Activated CD4-positive, alpha-beta T cell treated with anti-CD3 and anti-CD28 coated beads for 36 hours (primary cell): Measurements from ENCODE around the gene PCNP. TPM values are rescaled to one million over a fixed set of nuclear protein-coding genes. Genes with fewer than 3 reads are reported as not detected.
"Not testable (repeated sequence)": the region's sequence is repeated elsewhere in the genome, so short reads cannot be mapped to it uniquely, and the experiment has no call there.

Experiments
- ATAC-seq: fragments of 200-7000 bp; cut with Tn5 transposase; one replicate; pipeline ENCODE4 v1.10.0; 2021; ENCODE audit warnings: mild to moderate bottlenecking, moderate library complexity
- CTCF ChIA-PET: fragments of 350-600 bp; sonication (Branson Sonifier 250); formaldehyde crosslinking; loops from one replicate; lab custom pipeline; 2021; ENCODE audit warnings: antibody characterized with exemption; lab: Charles Lee
- POLR2A ChIA-PET: fragments of 350-600 bp; sonication (Branson Sonifier 250); formaldehyde crosslinking; loops from one replicate; lab custom pipeline; 2021; ENCODE audit warnings: antibody characterized with exemption, inconsistent platforms; lab: Charles Lee
- DNase-seq: peaks from one replicate; pipeline ENCODE4 v3.0.0-alpha.2; 2020
- H3K27ac Mint-ChIP-seq: one replicate; pipeline ENCODE4 v1.8.0; 2021; ENCODE audit warnings: mixed read lengths
- H3K27me3 Mint-ChIP-seq: one replicate; pipeline ENCODE4 v1.8.0; 2021; ENCODE audit warnings: mixed read lengths
- H3K36me3 Mint-ChIP-seq: one replicate; pipeline ENCODE4 v1.8.0; 2021; ENCODE audit warnings: low read depth, mixed read lengths
- H3K4me1 Mint-ChIP-seq: one replicate; pipeline ENCODE4 v1.8.0; 2021; ENCODE audit warnings: mixed read lengths
- H3K4me3 Mint-ChIP-seq: one replicate; pipeline ENCODE4 v1.8.0; 2021; ENCODE audit warnings: mild to moderate bottlenecking, moderate library complexity, mixed read lengths
- H3K9me3 Mint-ChIP-seq: one replicate; pipeline ENCODE4 v1.8.0; 2021; ENCODE audit warnings: low read depth, mixed read lengths
- intact Hi-C, 2 experiments: fragments of 100-400 bp; cut with DNase I in 1 of 2; cut with micrococcal nuclease in 1 of 2; formaldehyde crosslinking; loops; one replicate each; pipeline versions ENCODE4 v1.14.2 to v1.15.1; 2022 to 2024; cut with DNase I, micrococcal nuclease
- total RNA-seq, 2 experiments: library from RNA; stranded (reverse); gene quantifications; one replicate each; pipeline ENCODE4 v1.2.3, GENCODE V29; 2021

Gene PCNP
- total RNA-seq, 2 experiments from 2014 or later = 213 to 264 TPM

- intact Hi-C loops = no loop called here
- DNase-seq (peak; percentile 77), ATAC-seq (peak; percentile 86)
- ChIA-PET POLR2A (interaction anchor here (0.6 to 1.3 kb wide), 3 partner anchors 49 to 857 kb away, joined by 3 to 7 read pairs (median 4); no protein-coding TSS in a partner anchor), CTCF (no interaction called here)
- peak overlapping the region; percentile 9 for H3K4me3 Mint-ChIP-seq
- peaks cover 51% of the 10 kb centered on the region for H3K36me3 Mint-ChIP-seq
- no peaks in the 10 kb centered on the region for H3K9me3 Mint-ChIP-seq
- no peaks in the 10 kb centered on the region for H3K27me3 Mint-ChIP-seq
- peak overlapping the region; percentile 78 for H3K27ac Mint-ChIP-seq
- H3K4me1 Mint-ChIP-seq = peaks cover 79% of the 10 kb centered on the region
Measured at GRCh38 chr3:101567528-101568317, 6.3 kb upstream of the PCNP start.

DNA sequence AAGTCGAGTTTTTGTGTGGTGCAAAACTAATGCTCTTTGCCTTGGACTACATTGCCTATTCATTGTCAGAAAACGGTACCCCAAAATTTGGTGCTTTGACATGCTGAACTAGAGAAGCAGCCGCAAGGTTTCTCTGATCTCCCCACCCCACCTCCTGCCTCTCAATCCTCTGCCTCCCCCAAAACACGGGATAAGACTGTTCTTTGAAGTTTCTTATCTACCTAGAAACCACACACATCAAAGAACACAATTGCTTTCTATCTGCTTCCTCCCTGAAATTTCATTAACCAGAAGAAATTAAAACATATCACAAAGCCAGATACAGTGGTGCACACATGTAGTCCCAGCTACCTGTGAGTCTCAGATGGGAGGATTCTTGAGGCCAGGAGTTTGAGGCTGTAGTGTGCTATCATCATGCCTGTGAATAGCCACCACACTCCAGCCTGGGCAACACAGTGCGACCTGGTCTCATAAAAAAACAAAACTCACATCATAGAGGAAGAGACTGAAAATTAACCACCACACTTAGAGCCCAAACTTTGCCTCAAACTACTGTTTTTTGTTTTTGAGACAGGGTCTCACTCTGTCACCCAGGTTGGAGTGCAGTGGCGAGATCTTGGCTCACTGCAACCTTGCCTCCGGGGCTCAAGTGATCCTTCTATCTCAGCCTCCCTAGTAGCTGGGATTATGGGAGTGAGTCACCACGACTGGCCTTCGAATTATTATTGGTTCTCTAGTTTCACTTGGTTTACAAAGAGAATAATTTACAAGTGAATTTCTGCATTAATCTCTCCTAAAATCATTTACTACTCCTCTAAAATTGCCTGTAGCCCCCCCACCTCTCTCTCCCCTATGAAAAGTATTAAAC lies 2.7 kb upstream of the PCNP start:
- Mint-ChIP-seq H3K4me1 (peaks cover 68% of the 10 kb centered on the region), H3K9me3 (no peaks in the 10 kb centered on the region), H3K27me3 (no peaks in the 10 kb centered on the region), H3K4me3 (peak overlapping the region; percentile 1), H3K27ac (peak overlapping the region; percentile 74), H3K36me3 (peaks cover 36% of the 10 kb centered on the region)
- intact Hi-C loops = loop anchor here (5.0 to 10.0 kb wide), 3 partner anchors 179 to 1236 kb away; partner anchors contain the start of genes NFKBIZ (in 1 of the 2) and NIT2 (in 1 of the 2)
- CTCF ChIA-PET = interaction anchor here (0.9 kb wide), 1 partner anchor 10 kb away, joined by 3 read pairs; the partner anchor contains the start of gene TRMT10C
- no peak for DNase-seq
- no peak for ATAC-seq
- POLR2A ChIA-PET = interaction anchor here (0.8 to 1.2 kb wide), 2 partner anchors 10 to 53 kb away, joined by 3 to 4 read pairs; partner anchors contain the start of gene TRMT10C

DNA sequence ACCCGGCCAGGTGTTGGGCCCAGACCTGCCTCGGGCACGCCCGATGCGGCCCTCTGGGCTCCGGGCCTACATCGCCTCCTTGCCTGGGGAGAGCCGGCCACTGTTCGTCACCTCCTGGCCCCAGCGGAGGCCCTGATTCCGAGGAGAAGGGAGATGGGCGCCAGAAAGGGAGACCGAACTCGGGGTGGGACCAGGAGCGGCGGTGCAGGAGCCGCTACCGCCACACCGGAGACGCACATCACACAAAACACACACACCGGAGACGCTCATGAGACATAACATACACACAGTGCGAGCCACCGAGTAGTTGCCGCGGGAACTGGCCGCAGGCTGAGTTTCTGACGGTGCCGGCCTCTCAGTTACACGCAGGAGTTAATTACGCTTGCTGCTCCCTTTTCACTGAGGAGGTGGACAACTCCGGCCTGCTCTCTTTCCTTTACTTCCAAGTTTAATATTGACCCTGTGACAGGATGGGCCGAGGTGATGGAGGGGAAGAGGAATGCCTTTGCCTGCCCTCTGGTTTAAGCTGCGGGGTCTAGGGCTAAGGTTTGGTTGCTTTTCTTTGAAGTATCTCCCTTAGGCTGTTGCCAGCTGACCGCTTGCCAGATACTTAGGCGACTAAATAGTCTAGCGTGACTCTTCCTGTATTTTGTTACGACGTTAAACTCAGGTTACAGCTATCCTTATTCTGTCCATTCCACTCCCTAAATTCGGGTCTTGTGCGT lies 570 bp downstream of the PCNP start:
- CTCF ChIA-PET = interaction anchor here (0.8 to 3.7 kb wide), 16 partner anchors 9 to 181 kb away, joined by 3 to 20 read pairs (median 5); partner anchors contain the start of genes CEP97, TRMT10C and ZBTB11
- Mint-ChIP-seq H3K27me3 (no peaks in the 10 kb centered on the region), H3K36me3 (peaks cover 32% of the 10 kb centered on the region), H3K4me1 (peaks cover 63% of the 10 kb centered on the region), H3K9me3 (no peaks in the 10 kb centered on the region), H3K4me3 (peak overlapping the region; percentile 85), H3K27ac (peak overlapping the region; percentile 94)
- ATAC-seq (peak; percentile 49), DNase-seq (peak; percentile 72)
- POLR2A ChIA-PET = interaction anchor here (0.8 to 1.6 kb wide), 7 partner anchors 10 to 1164 kb away, joined by 3 to 22 read pairs (median 6); partner anchors contain the start of genes SENP7, TRMT10C and ZBTB11
- intact Hi-C loops = loop anchor here (1.0 to 10.0 kb wide), 17 partner anchors 13 to 1240 kb away; partner anchors contain the start of genes TRMT10C (in 2 of the 2), CEP97 (in 1 of the 2), LNP1 (in 1 of the 2) and NFKBIZ (in 1 of the 2)

DNA sequence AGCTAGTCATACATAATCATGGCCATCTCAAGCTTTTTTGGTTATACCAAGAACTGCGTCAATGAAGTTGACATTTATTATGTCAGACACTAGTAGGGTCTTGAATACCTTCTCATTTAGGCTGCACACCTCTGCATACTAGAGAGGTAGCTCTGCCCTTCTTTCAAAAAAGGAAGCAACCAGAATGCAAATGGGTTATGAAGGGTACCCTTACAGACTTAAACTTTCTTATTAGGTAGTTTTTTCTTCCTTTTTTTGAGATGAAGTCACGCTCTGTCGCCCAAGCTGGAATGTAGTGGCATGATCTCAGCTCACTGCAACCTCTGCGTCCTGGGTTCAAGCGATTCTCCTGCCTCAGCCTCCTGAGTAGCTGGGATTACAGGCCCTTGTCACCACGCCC lies 3.3 kb downstream of the PCNP start:
- POLR2A ChIA-PET = interaction anchor here (0.7 to 1.6 kb wide), 4 partner anchors 15 to 224 kb away, joined by 3 to 8 read pairs (median 5); no protein-coding TSS in a partner anchor
- peaks cover 43% of the 10 kb centered on the region for H3K36me3 Mint-ChIP-seq
- H3K9me3 Mint-ChIP-seq = no peaks in the 10 kb centered on the region
- DNase-seq (no peak), ATAC-seq (no peak)
- CTCF ChIA-PET = no interaction called here
- H3K4me1 Mint-ChIP-seq = peaks cover 46% of the 10 kb centered on the region
- H3K4me3 Mint-ChIP-seq = no peak overlapping the region
- H3K27ac Mint-ChIP-seq = no peak overlapping the region
- intact Hi-C loops = loop anchor here in 1 of 2 experiments (10.0 kb wide), 1 partner anchor 1242 kb away; the partner anchor contains the start of gene NIT2
- no peaks in the 10 kb centered on the region for H3K27me3 Mint-ChIP-seq

- Mint-ChIP-seq H3K4me3 (no peak overlapping the region), H3K4me1 (peaks cover 24% of the 10 kb centered on the region), H3K27ac (peak overlapping the region; percentile 3), H3K9me3 (no peaks in the 10 kb centered on the region), H3K36me3 (peaks cover 61% of the 10 kb centered on the region), H3K27me3 (no peaks in the 10 kb centered on the region)
- ChIA-PET CTCF (interaction anchor here (1.3 to 1.4 kb wide), 3 partner anchors 9 to 86 kb away, joined by 3 read pairs; partner anchors contain the start of gene PCNP), POLR2A (interaction anchor here (0.5 kb wide), 1 partner anchor 21 kb away, joined by 11 read pairs; no protein-coding TSS in a partner anchor)
- DNase-seq (no peak), ATAC-seq (no peak)
- intact Hi-C loops = no loop called here
Measured at GRCh38 chr3:101588616-101589015, 14.6 kb downstream of the PCNP start.

- ATAC-seq = no peak
- CTCF ChIA-PET = interaction anchor here (1.5 kb wide), 1 partner anchor 51 kb away, joined by 5 read pairs; no protein-coding TSS in a partner anchor
Measured at GRCh38 chr3:101591071-101591470, 17.1 kb downstream of the PCNP start.

GRCh38 chr3:101602731-101603130 lies 28.8 kb downstream of the PCNP start:
- Mint-ChIP-seq H3K27ac (no peak overlapping the region), H3K36me3 (peaks cover 1% of the 10 kb centered on the region), H3K27me3 (no peaks in the 10 kb centered on the region), H3K4me3 (no peak overlapping the region), H3K9me3 (no peaks in the 10 kb centered on the region), H3K4me1 (no peaks in the 10 kb centered on the region)
- ChIA-PET CTCF (no interaction called here), POLR2A (no interaction called here)
- DNase-seq (no peak), ATAC-seq (no peak)
- intact Hi-C loops = no loop called here

More at GRCh38 chr3:101591071-101591470, 17.1 kb downstream of the PCNP start:
- Mint-ChIP-seq H3K36me3 (peaks cover 53% of the 10 kb centered on the region), H3K27me3 (no peaks in the 10 kb centered on the region), H3K4me1 (peaks cover 16% of the 10 kb centered on the region), H3K4me3 (no peak overlapping the region), H3K27ac (peak overlapping the region; percentile 43), H3K9me3 (no peaks in the 10 kb centered on the region)
- no peak for DNase-seq
- POLR2A ChIA-PET = no interaction called here
- intact Hi-C loops = no loop called here

- DNase-seq = no peak
- Mint-ChIP-seq H3K9me3 (no peaks in the 10 kb centered on the region), H3K27me3 (no peaks in the 10 kb centered on the region), H3K4me3 (no peak overlapping the region), H3K4me1 (no peaks in the 10 kb centered on the region), H3K36me3 (peaks cover 1% of the 10 kb centered on the region), H3K27ac (no peak overlapping the region)
- POLR2A ChIA-PET = no interaction called here
- ATAC-seq = no peak
- intact Hi-C loops = no loop called here
- CTCF ChIA-PET = no interaction called here
Measured at GRCh38 chr3:101603184-101603583, 29.2 kb downstream of the PCNP start.

DNA sequence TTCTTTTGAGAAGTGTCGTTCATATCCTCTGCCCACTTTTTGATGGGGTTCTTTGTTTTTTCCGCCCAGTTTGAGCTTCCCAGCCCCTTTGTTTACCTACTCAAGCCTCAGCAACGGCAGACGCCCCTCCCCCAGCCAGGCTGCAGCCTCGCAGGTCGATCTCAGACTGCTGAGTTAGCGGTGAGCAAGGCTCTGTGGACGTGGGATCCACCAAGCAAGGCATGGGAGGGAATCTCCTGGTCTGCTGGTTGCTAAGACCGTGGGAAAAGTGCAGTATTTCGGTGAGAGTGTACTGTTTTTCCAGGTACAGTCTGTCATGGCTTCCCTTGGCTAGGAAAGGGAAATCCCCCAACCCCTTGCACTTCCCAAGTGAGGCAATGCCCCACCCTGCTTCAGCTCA lies 31.4 kb downstream of the PCNP start:
- H3K36me3 Mint-ChIP-seq, POLR2A ChIA-PET, DNase-seq, H3K27ac Mint-ChIP-seq, ATAC-seq, intact Hi-C loops, H3K4me1 Mint-ChIP-seq, CTCF ChIA-PET, H3K4me3 Mint-ChIP-seq, H3K9me3 Mint-ChIP-seq, H3K27me3 Mint-ChIP-seq: not testable (repeated sequence)

- intact Hi-C loops = no loop called here
- Mint-ChIP-seq H3K27me3 (no peaks in the 10 kb centered on the region), H3K4me3 (no peak overlapping the region), H3K27ac (no peak overlapping the region), H3K4me1 (no peaks in the 10 kb centered on the region), H3K9me3 (no peaks in the 10 kb centered on the region), H3K36me3 (no peaks in the 10 kb centered on the region)
- ChIA-PET POLR2A (no interaction called here), CTCF (no interaction called here)
- ATAC-seq (no peak), DNase-seq (no peak)
Measured at GRCh38 chr3:101611023-101611422, 37.0 kb downstream of the PCNP start.
